Skeletal muscle tissue (tissue), 4 donors: ENCODE data around the gene LIN37. TPM values are rescaled to one million over a fixed set of nuclear protein-coding genes. Genes with fewer than 3 reads are reported as not detected.

Experiments used
- H3K27ac ChIP-seq: one replicate; pipeline ENCODE4 v1.7.0; 2013; ENCODE audit warnings: mild to moderate bottlenecking, low read depth, low read length, inconsistent platforms
- H3K27me3 ChIP-seq, 3 donors: one replicate each; pipeline ENCODE4 v1.7.0; 2013; ENCODE audit warnings: low read length in 3 of 3; ENCODE audit not compliant: control insufficient read depth in 3 of 3, insufficient read depth in 3 of 3
- H3K36me3 ChIP-seq, 3 donors: one replicate each; pipeline ENCODE4 v1.7.0; 2013; ENCODE audit warnings: low read length in 3 of 3; ENCODE audit not compliant: control insufficient read depth in 3 of 3, insufficient read depth in 3 of 3
- H3K4me1 ChIP-seq, 3 donors: one replicate each; pipeline ENCODE4 v1.7.0; 2013; ENCODE audit warnings: low read length in 3 of 3, mild to moderate bottlenecking in 3 of 3; ENCODE audit not compliant: control insufficient read depth in 3 of 3, insufficient read depth in 3 of 3
- H3K4me3 ChIP-seq, 3 donors: one replicate each; pipeline ENCODE4 v1.7.0; 2013; ENCODE audit warnings: low read length in 3 of 3
- H3K9ac ChIP-seq, 3 donors: one replicate each; pipeline ENCODE4 v1.7.0; 2013; ENCODE audit warnings: low read length in 3 of 3, mild to moderate bottlenecking in 3 of 3, moderate library complexity in 2 of 3, low read depth in 1 of 3
- H3K9me3 ChIP-seq, 3 donors: one replicate each; pipeline ENCODE4 v1.7.0; 2013; ENCODE audit warnings: low read length in 3 of 3; ENCODE audit not compliant: control insufficient read depth in 3 of 3
- total RNA-seq: library from RNA; depleted of rRNA; stranded (reverse); fragments of >200 nt; gene quantifications from one replicate; pipeline ENCODE4 v1.2.3, GENCODE V29; 2014
- donor health status: Osteomylitis.

Gene LIN37
- total RNA-seq, 1 donor from 2014 or later, result 3.1 TPM

DNA sequence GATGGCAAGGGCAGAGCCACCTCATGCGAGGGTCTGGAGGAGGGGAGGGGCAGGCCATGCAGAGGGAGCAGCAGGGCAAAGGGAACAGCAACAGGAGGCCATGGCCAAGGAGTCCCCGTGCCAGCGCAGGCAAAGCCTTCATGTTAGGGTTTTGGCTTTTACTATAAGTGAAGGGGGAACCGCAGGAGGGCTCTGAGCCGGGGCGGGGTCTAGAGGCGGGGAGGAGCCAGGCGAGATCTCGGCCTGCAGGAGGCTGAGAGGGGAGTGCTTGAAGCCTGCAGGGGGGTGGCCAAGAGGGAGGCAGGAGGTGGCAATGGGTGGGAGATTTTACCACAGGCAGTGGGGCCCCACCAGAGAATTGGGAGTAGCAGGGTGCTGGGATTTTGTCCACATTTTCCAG, 33.3 kb downstream of the LIN37 start:
- Histone ChIP-seq H3K9me3 (no peaks in the 10 kb centered on the region), H3K27ac (no peak overlapping the region), H3K9ac (no peak overlapping the region), H3K27me3 (no peaks in the 10 kb centered on the region), H3K4me3 (no peak overlapping the region), H3K4me1 (no peaks in the 10 kb centered on the region), H3K36me3 (peaks cover 10 to 17% (median 16%) of the 10 kb centered on the region in 3 donors)

DNA sequence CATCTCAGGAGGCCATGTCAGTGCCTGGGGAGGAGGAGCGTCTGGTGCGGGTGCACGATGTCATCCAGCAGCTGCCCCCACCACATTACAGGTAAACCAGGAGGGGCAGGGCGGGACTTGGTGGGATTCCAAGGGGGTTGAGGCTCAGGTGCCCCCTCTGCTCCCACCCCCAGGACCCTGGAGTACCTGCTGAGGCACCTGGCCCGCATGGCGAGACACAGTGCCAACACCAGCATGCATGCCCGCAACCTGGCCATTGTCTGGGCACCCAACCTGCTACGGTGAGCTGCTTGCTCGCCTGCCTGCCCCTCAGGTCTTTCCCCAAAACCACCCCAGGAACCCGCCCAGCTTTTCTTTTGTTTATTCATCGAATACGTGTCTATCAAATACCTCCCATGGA, 34.2 kb downstream of the LIN37 start:
- no peaks in the 10 kb centered on the region for H3K4me1 ChIP-seq
- H3K36me3 ChIP-seq, result peaks cover 10 to 17% (median 15%) of the 10 kb centered on the region in 3 donors
- no peaks in the 10 kb centered on the region for H3K9me3 ChIP-seq
- no peaks in the 10 kb centered on the region for H3K27me3 ChIP-seq
- no peak overlapping the region for H3K4me3 ChIP-seq
- no peak overlapping the region for H3K9ac ChIP-seq
- H3K27ac ChIP-seq, result no peak overlapping the region

DNA sequence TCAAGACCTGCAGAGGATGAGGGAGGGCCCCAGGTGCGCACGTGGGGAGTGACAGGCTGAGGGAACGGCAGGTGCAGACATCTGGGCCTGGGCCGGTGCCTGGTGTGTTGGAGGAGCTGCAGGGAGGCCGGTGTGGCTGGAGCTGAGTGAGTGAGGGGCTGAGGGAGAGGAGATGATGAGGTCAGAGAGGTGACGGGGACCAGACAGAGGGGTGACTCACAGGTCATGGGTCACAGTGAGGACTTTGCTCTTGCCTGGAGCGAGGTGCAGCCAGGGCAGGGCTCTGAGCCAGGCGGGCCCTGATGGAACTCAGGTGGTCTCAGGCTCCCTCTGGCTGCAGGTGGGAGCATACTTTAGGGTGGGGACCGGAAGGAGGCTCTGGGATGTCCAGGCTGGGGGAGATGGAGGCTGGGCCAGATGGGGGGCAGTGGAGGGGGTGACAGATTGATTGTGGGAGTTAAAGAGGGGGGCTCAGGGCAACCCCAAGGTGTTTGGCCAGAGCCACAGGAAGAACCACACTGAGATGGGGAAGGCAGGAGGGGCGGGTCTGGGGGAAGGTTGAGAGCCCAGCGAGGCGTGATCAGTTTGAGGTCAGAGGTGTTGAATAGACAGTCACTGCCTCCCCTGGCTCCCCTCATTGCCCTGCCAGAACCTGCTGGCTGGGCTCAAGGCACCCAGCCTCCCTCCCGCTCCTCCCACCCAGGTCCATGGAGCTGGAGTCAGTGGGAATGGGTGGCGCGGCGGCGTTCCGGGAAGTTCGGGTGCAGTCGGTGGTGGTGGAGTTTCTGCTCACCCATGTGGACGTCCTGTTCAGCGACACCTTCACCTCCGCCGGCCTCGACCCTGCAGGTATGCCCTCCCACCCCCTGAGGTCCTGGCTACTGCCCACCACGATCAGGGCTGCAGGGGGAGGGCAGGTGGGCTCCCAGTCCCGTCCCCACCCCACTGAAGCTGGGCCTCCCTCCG, 35.4 kb downstream of the LIN37 start:
- Histone ChIP-seq H3K9me3 (no peaks in the 10 kb centered on the region), H3K27ac (no peak overlapping the region), H3K36me3 (peaks cover 6 to 17% (median 6%) of the 10 kb centered on the region in 3 donors), H3K27me3 (no peaks in the 10 kb centered on the region), H3K4me1 (no peaks in the 10 kb centered on the region), H3K9ac (no peak overlapping the region), H3K4me3 (no peak overlapping the region)

DNA sequence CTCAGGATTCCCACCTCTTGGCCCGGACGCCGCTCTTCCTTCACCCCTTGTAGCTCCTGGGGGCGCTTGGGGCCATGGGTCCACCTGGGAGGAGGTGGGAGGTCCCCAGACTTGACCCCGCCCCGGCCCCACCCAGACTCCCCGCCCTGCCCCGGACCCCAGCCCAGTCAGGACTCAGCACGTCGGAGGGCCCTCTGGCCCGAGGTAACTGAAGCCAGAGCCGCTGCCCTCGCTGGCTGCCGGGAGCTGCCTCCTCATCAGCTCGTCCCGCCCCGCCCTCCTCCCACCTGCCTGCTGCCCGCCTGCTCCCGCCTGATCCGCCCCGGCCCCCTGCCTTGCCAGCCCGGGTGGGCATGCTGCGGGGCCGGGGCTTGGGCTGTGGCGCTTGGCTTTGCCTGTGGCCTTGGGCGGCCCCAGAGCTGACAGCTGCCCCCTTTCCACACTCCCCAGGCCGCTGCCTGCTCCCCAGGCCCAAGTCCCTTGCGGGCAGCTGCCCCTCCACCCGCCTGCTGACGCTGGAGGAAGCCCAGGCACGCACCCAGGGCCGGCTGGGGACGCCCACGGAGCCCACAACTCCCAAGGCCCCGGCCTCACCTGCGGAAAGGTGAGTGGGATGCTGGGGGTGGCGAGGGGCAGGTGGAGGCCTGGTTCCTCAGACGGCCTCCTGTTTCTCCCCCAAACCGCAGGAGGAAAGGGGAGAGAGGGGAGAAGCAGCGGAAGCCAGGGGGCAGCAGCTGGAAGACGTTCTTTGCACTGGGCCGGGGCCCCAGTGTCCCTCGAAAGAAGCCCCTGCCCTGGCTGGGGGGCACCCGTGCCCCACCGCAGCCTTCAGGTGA, 36.3 kb downstream of the LIN37 start:
- Histone ChIP-seq H3K27ac (no peak overlapping the region), H3K9me3 (no peaks in the 10 kb centered on the region), H3K4me1 (no peaks in the 10 kb centered on the region), H3K4me3 (no peak overlapping the region), H3K27me3 (no peaks in the 10 kb centered on the region), H3K9ac (no peak overlapping the region), H3K36me3 (peaks cover 4 to 12% (median 6%) of the 10 kb centered on the region in 3 donors)

DNA sequence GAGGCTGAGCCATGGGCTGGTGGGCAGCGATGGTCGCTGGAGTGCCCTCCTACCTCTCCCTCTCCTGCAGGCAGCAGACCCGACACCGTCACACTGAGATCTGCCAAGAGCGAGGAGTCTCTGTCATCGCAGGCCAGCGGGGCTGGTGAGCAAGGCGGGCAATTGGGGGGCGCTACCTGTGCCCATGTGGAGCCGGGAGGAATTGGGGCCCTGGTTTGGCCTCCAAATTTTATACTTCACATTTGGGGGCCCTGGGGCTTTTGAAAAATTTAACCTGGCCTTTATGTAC, 36.9 kb downstream of the LIN37 start:
- Histone ChIP-seq H3K9ac (no peak overlapping the region), H3K4me1 (no peaks in the 10 kb centered on the region), H3K36me3 (peaks cover 2 to 9% (median 6%) of the 10 kb centered on the region in 3 donors), H3K4me3 (no peak overlapping the region), H3K27me3 (no peaks in the 10 kb centered on the region), H3K27ac (no peak overlapping the region), H3K9me3 (no peaks in the 10 kb centered on the region)

DNA sequence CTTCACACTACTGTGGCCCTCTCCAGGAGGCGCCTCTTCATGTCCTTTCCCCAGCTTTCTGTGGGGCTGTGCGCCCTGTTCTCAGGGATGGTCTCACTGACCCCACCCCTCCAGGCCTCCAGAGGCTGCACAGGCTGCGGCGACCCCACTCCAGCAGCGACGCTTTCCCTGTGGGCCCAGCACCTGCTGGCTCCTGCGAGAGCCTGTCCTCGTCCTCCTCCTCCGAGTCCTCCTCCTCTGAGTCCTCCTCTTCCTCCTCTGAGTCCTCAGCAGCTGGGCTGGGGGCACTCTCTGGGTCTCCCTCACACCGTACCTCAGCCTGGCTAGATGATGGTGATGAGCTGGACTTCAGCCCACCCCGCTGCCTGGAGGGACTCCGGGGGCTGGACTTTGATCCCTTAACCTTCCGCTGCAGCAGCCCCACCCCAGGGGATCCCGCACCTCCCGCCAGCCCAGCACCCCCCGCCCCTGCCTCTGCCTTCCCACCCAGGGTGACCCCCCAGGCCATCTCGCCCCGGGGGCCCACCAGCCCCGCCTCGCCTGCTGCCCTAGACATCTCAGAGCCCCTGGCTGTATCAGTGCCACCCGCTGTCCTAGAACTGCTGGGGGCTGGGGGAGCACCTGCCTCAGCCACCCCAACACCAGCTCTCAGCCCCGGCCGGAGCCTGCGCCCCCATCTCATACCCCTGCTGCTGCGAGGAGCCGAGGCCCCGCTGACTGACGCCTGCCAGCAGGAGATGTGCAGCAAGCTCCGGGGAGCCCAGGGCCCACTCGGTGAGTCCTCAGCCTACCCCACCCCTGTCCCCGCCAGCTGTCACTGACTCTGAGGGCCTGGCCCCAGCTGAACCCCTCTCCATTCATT, 38.2 kb downstream of the LIN37 start:
- no peak overlapping the region for H3K27ac ChIP-seq

DNA sequence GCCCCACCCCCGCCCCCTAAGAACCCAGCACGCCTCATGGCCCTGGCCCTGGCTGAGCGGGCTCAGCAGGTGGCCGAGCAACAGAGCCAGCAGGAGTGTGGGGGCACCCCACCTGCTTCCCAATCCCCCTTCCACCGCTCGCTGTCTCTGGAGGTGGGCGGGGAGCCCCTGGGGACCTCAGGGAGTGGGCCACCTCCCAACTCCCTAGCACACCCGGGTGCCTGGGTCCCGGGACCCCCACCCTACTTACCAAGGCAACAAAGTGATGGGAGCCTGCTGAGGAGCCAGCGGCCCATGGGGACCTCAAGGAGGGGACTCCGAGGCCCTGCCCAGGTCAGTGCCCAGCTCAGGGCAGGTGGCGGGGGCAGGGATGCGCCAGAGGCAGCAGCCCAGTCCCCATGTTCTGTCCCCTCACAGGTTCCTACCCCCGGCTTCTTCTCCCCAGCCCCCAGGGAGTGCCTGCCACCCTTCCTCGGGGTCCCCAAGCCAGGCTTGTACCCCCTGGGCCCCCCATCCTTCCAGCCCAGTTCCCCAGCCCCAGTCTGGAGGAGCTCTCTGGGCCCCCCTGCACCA, 38.9 kb downstream of the LIN37 start:
- no peak overlapping the region for H3K9ac ChIP-seq
- no peaks in the 10 kb centered on the region for H3K27me3 ChIP-seq
- H3K36me3 ChIP-seq, result peaks cover under 1 to 5% (median 2%) of the 10 kb centered on the region in 3 donors
- no peaks in the 10 kb centered on the region for H3K4me1 ChIP-seq
- no peak overlapping the region for H3K27ac ChIP-seq
- H3K4me3 ChIP-seq, result no peak overlapping the region
- H3K9me3 ChIP-seq, result no peaks in the 10 kb centered on the region

More for the DNA sequence above, 38.2 kb downstream of the LIN37 start:
- Histone ChIP-seq H3K9ac (no peak overlapping the region), H3K27me3 (no peaks in the 10 kb centered on the region), H3K9me3 (no peaks in the 10 kb centered on the region), H3K36me3 (peaks cover 2 to 5% (median 4%) of the 10 kb centered on the region in 3 donors), H3K4me3 (no peak overlapping the region), H3K4me1 (no peaks in the 10 kb centered on the region)

DNA sequence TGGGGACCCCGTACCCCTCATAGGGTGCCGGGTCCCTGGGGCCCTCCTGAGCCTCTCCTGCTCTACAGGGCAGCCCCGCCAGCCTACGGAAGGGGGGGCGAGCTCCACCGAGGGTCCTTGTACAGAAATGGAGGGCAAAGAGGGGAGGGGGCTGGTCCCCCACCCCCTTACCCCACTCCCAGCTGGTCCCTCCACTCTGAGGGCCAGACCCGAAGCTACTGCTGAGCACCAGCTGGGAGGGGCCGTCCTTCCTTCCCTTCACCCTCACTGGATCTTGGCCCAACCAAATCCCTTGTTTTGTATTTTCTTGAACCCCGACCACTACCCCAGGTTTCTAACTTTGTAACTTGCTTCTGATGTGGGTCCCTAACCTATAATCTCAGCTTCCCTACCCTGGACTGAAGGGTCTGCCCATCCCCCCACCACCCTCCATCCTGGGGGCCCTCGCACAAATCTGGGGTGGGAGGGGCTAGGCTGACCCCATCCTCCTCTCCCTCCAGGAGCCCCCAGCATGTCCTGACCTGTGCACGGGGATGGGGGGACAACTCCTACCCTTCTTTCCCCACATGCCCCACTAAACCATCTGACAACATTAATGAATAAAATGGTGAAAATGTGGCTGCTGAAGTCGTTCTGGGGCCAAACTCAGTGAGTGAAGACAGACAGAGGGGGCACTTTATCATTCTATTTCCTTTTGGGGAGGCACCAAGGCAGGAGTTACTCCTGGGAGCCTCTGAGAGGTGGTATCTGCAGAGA, 40.0 kb downstream of the LIN37 start:
- Histone ChIP-seq H3K4me1 (no peaks in the 10 kb centered on the region), H3K9me3 (no peaks in the 10 kb centered on the region), H3K36me3 (peaks cover 0 to 5% (median 2%) of the 10 kb centered on the region in 3 donors)

More for the DNA sequence above, 40.0 kb downstream of the LIN37 start:
- Histone ChIP-seq H3K27ac (no peak overlapping the region), H3K27me3 (no peaks in the 10 kb centered on the region), H3K4me3 (no peak overlapping the region), H3K9ac (no peak overlapping the region)
